Osteocyte (in vitro differentiated cells): ENCODE results near the gene CABLES2. TPM values are rescaled to one million over a fixed set of nuclear protein-coding genes. Genes with fewer than 3 reads are reported as not detected.

Source experiments
- DNase-seq: peaks from one replicate; pipeline ENCODE4 v3.0.0; 2021; ENCODE audit warnings: mixed read lengths; ENCODE audit not compliant: unreplicated experiment; ENCODE audit errors: extremely low spot score
- H3K27ac Mint-ChIP-seq: one replicate; pipeline ENCODE4 v1.8.0; 2021; ENCODE audit warnings: mild to moderate bottlenecking, mixed read lengths; ENCODE audit not compliant: unreplicated experiment
- H3K27me3 Mint-ChIP-seq: one replicate; pipeline ENCODE4 v1.8.0; 2021; ENCODE audit warnings: mixed read lengths; ENCODE audit not compliant: unreplicated experiment
- H3K36me3 Mint-ChIP-seq: one replicate; pipeline ENCODE4 v1.8.0; 2021; ENCODE audit warnings: mixed read lengths; ENCODE audit not compliant: unreplicated experiment
- H3K4me1 Mint-ChIP-seq: one replicate; pipeline ENCODE4 v1.8.0; 2021; ENCODE audit warnings: mixed read lengths; ENCODE audit not compliant: unreplicated experiment
- H3K4me3 Mint-ChIP-seq: one replicate; pipeline ENCODE4 v1.8.0; 2021; ENCODE audit warnings: mild to moderate bottlenecking, moderate library complexity, mixed read lengths; ENCODE audit not compliant: unreplicated experiment
- H3K9me3 Mint-ChIP-seq: one replicate; pipeline ENCODE4 v1.8.0; 2021; ENCODE audit warnings: mixed read lengths; ENCODE audit not compliant: unreplicated experiment
- CTCF ChIP-seq: fragments of 200-600 bp; sonication (generic); IDR thresholded peaks from 2 replicates; pipeline ENCODE4 v1.5.0; 2021; ENCODE audit warnings: antibody characterized with exemption, mild to moderate bottlenecking, moderate library complexity
- total RNA-seq: library from RNA; stranded (reverse); gene quantifications from 2 replicates; pipeline ENCODE4 v1.2.1, GENCODE V29; 2021

CABLES2 gene
- total RNA-seq, 1 donor from 2014 or later: 8.8 TPM

DNA sequence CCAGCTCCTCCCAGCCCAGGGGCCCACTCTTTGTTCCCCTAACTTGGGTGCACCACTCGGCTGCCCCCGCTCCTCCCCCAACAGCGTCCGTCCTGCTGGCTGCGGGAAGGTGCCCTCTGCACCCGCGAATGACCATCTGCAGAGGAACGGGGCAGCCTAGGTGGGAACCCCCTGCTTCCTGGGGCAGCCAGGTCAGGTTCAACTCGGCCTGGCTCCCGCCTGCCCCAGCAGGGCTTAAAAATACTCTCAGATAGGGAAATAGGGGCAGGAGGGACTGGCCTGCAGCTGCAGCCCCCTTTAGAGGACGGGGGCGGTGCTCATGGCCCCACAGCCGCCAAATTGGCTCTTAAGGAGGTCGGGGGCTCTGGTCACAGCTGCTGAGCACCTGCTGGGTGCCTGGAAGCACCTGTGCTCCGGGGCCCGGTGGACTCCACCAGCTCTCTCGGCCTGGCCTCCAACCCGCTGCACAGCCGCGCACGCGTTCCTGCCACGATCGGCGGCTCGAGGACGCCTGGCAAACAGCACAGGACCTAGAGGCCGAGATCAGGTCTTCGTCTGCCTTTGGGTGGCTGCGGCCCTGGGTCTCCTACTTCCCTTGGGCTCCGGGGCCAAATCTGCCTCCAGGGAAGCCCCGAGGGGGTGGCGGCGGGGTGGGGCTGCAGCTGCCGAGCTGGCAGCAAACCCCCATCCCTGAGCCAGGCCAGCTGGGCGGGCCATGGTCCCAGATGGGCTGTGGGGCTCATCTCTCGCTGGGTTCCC lies 39.3 kb downstream of the CABLES2 start:
- Mint-ChIP-seq H3K4me3 (peak overlapping the region; percentile 60), H3K27ac (peak overlapping the region; percentile 31), H3K27me3 (no peaks in the 10 kb centered on the region), H3K9me3 (no peaks in the 10 kb centered on the region), H3K4me1 (peaks cover 53% of the 10 kb centered on the region), H3K36me3 (no peaks in the 10 kb centered on the region)
- TF ChIP-seq CTCF: no peak
- no peak for DNase-seq

GRCh38 chr20:62367136-62367632 lies 39.9 kb downstream of the CABLES2 start, which contains the start of gene LAMA5:
Gene LAMA5, minus strand, starts transcription at chr20:62367312. Its CDS starts 67 bp downstream, at chr20:62367245.
- Mint-ChIP-seq H3K27me3 (no peaks in the 10 kb centered on the region), H3K27ac (no peak within 1 kb of the TSS), H3K9me3 (no peaks in the 10 kb centered on the region), H3K36me3 (no peaks in the 10 kb centered on the region), H3K4me1 (peaks cover 59% of the 10 kb centered on the region), H3K4me3 (peak within 1 kb of the TSS; percentile 65)
- no peak for TF ChIP-seq CTCF
- no peak for DNase-seq

DNA sequence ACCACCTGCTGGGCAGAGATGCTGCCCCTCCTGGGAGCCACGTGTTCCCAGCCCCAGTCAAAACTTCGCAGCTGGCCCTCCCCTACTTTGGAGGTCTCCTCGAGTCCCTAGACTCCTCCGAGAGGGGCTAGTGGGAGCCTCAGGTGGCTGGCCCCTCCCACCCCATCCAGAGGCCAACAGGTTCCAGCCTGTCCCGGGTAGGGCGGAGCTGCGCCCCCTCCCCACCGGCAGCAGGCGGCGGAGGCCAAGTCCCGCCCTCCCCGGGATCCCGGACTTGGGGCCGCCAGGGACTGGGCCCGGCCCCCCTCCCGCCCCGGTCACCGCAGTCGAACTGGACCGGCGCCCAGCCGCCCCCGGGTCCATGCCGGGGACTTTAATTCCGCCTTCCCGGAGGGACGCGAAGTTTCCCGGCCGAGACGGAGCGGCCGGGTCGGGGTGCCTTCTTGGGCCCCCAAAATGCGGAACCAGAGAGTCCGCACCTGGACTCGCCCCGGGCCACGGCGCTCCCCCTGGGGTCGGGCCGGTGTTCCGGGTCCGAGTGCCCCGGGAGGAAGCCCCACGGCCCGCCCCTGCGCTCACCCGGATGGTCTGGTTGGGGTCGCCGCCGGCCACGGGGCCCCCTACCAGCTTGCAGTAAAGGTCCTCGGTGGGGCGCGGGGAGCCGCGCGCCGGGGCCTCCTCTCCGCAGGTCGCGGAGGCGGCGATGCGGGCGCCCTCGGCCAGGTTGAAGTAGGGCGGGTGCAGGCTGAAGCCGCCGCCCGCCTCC lies 40.5 kb downstream of the CABLES2 start:
- Mint-ChIP-seq H3K4me3 (peak overlapping the region; percentile 65), H3K27ac (no peak overlapping the region), H3K36me3 (no peaks in the 10 kb centered on the region), H3K27me3 (no peaks in the 10 kb centered on the region), H3K9me3 (no peaks in the 10 kb centered on the region), H3K4me1 (peaks cover 60% of the 10 kb centered on the region)
- DNase-seq: no peak
- no peak for TF ChIP-seq CTCF

DNA sequence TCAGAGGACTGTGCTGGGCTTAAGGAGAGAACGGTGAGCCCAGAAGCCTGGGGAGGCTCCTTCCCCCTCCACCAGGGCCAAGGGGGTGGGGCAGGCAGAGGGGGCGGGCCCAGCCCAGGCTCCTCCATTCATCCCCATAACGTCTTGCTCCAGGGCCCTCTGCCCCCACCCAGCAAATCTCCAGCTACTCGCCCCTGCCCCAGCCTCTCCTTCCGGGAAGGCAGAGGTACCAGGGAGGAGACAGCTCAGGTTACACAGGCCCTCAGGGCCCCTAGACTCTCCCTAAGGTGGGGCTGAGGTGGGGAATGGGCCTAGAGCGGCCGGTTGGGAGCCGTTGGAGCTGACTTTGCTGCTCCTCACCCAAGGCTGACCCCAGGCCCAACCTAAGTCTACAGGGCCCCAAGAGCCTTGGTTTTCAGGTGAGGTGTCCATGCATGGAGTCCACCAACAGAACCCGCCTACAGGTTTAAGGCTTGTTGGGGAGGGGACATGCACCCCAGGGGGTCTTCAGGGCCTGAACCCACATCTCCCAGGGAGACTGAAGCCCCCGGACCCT lies 41.2 kb downstream of the CABLES2 start:
- H3K27me3 Mint-ChIP-seq: no peaks in the 10 kb centered on the region
- H3K27ac Mint-ChIP-seq: no peak overlapping the region
- H3K36me3 Mint-ChIP-seq: no peaks in the 10 kb centered on the region
- peak overlapping the region; percentile 65 for H3K4me3 Mint-ChIP-seq
- no peak for TF ChIP-seq CTCF
- peaks cover 61% of the 10 kb centered on the region for H3K4me1 Mint-ChIP-seq
- DNase-seq: no peak
- no peaks in the 10 kb centered on the region for H3K9me3 Mint-ChIP-seq
